NK-92 treated with Interleukin-12 subunit alpha and Interleukin-12 subunit beta, amount 100 ng/mL, for 24 hours (cell line): ENCODE results near the gene FBXL7.

Experiments
- DNase-seq: peaks from one replicate; lab custom pipeline; 2025; lab: John Stamatoyannopoulos, UW

FBXL7 gene

GRCh38 chr5:15579193-15579990, 79.4 kb downstream of the FBXL7 start:
- no peak for DNase-seq

GRCh38 chr5:15584528-15584927, 84.5 kb downstream of the FBXL7 start:
- no peak for DNase-seq

DNA sequence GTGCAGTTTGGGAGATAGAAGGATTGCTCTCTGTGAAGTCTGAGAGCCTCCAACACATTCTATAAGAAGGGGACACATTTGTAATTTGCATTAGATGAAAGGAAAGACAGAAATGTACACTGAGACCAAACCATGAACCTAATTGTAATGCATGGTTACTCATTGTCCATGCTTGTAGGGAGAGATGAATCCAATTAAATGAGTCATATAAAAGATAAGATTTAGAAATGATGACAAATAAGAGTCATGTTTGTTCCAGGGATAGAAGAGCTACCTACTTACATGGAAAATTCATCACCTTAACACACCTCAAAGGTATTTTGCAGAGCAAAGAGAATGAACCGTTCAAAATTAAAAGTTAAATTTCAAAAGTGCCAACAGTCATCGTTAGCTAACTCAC, 85.1 kb downstream of the FBXL7 start:
- no peak for DNase-seq

- DNase-seq = no peak
Measured at GRCh38 chr5:15585841-15586591, 86.0 kb downstream of the FBXL7 start.

DNA sequence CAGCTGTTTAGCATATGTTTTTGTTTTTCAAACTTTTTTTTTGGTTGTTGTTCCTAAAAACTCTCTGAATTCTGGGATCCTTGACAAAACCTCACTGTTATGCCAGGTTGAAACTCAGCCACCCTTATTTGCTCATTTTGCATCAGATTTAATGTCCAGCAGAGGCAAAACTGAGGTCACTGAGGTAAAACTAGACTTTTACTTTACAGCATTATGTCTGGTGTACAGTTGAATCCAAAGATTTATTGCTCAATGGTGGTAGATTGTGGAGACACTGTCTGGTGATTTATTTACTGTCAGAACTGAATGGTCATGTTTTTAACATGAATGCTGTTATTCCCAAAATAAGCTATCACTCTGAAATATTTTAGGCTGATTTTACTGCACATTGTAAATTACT, 87.9 kb downstream of the FBXL7 start:
- no peak for DNase-seq

DNA sequence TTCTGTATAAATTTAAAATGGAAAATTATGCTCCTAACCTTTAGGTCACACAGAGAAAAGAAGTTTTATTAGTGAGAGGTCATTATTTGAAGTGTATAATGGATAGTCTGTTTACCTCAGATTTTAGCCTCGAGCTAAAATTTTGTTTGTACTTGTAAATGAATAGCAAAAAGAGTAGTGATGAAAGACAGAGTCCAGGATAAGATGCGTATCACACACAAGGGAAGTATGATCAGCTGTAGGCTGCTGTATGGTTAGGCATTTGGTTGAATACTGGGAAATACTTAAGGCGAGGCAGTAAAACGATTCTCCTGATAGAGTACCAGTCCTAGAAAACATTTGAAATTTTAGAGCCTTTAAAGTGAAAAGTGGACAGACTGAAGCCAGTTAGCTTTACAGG, 92.7 kb downstream of the FBXL7 start:
- DNase-seq = no peak

- DNase-seq = no peak
Measured at GRCh38 chr5:15594977-15595568, 95.1 kb downstream of the FBXL7 start.

- no peak for DNase-seq
Measured at GRCh38 chr5:15595929-15596328, 95.9 kb downstream of the FBXL7 start.

DNA sequence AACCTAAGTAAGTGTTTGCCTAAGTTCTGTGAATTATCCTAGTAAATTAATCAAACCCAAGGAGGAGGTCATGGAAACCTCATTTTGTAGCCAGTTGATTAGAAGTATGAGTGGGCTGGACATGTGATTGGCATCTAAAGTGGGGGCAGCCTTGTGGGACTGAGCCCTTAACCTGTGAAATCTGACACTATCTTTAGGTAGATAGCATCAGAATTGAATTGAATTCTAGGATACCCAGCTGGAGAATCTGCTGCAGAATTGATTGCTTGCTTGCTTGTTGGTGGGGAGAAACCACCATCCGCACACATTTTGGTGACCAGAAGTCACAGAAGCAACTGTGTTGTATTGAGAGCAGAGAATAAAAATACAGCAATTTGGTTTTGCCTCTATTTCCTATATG, 97.0 kb downstream of the FBXL7 start:
- no peak for DNase-seq

DNA sequence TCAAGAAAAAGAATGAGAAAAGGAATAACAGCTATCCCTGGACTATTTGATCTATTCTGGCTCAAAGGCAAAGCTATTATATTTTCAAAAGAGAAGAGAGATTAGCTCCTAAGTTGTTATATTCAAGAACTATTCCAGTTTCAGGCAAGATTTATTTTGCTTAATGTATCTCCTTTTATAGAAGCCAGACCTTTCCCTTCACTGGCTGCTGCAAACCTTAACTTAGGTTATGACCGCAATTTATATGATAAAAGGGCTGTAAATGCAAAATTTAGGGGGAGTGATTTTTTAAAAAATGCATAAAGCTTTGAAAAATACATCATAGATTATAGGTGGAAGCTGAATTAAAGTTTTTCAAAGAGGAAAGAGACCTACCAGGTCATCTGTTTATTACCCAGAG, 97.8 kb downstream of the FBXL7 start:
- DNase-seq = no peak

GRCh38 chr5:15598294-15598902, 98.4 kb downstream of the FBXL7 start:
- DNase-seq = no peak

- DNase-seq = no peak
Measured at GRCh38 chr5:15600035-15600434, 100.1 kb downstream of the FBXL7 start.

DNA sequence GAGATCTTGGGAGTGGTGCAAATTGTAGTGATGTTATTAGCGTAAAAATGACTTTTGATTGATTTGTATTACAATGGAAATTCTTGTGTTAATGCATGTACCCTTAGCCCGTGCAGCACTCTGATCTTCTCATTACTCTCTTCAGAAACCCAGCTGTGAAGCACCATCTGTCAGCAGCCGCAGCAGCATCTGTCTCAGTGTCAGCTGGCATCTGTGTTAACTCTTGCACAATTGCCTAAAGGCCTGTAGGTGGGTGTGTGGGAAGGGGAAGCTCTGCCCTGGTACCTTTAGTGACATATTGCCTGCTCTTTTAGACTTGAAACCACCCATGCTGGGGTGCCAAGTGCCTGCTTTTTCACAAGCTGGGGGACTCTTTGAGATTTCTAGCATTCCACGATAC, 101.3 kb downstream of the FBXL7 start:
- no peak for DNase-seq

DNA sequence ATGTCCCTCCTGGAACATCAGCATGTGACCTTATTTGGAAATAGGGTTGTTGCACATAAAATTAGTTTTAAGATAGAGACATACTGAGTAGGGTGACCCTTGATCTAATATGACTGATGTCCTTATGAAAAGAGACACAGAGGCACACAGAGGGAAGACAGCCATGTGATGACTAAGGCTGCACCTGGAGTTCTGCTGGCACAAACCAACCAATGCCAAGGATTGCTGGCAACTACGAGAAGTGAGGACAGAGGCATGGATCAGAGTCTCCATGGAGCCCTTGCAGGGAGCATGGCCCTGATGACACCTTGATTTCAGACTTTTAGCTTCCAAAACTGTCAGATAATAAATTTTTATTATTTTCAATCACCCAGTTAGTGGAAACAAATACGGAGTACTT, 101.9 kb downstream of the FBXL7 start:
- DNase-seq = no peak

GRCh38 chr5:15604986-15605385, 105.0 kb downstream of the FBXL7 start:
- no peak for DNase-seq

- no peak for DNase-seq
Measured at GRCh38 chr5:15606197-15606596, 106.2 kb downstream of the FBXL7 start.

- no peak for DNase-seq
Measured at GRCh38 chr5:15607076-15607475, 107.1 kb downstream of the FBXL7 start.

GRCh38 chr5:15609076-15609725, 109.2 kb downstream of the FBXL7 start:
- no peak for DNase-seq

- DNase-seq = no peak
Measured at GRCh38 chr5:15610216-15610615, 110.2 kb downstream of the FBXL7 start.

DNA sequence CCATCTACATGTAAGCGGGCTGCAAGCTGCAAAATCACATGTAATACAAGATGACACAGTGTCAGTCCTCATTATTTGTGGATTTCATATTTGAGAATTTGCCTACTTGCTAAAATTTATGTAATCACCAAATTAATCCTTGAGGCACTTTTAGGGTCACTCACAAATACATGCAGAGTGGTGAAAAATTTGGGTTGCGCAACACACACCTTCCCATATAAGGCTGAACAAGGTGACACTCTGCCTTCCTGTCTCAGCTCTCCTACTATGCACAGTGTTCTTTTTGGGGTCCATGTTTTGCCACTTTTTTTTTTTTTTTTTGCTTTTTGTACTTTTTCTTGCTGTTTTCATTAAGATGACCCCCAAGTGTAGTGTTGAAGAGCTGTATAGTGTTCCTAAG, 111.0 kb downstream of the FBXL7 start:
- DNase-seq = no peak

DNA sequence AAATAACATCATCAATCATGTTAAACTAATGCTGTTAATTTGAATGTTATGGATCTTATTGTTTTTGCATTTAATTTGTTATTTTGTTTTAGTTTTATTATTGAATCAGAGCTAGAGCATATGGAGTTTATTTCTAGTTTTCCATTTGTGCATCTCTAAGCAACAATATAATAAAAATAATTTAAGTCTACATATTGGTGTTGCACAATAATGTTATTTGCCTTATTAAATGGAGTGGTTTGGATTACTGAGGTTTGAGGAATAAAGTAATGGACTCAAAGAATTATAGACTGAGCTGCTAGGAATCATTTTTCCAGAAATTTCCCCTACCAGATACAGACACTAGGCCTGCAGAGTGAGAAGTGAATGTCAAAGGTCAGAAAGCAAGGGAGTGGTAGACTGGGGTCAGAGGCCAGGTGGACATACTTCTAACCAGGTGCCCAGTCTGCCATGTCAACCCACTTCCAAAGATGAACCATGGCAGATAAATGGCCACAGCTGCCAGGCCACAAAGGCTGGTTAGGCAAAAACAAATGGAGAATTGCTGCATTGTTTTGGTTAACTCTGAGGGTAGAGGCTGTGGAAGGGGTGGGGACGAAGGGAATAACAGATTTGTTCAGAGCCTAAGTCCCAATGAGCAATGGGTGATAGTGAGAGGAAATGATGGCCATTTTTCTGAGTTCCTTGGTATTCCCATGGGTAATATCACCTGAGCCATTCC, 113.1 kb downstream of the FBXL7 start:
- DNase-seq = no peak

- no peak for DNase-seq
Measured at GRCh38 chr5:15614679-15615078, 114.7 kb downstream of the FBXL7 start.
